HG02870 (cell line): Measurements from ENCODE around the gene S1PR2.

Experiments used
- ATAC-seq: cut with Tn5 transposase; IDR thresholded peaks from one replicate; pipeline ENCODE4 v1.9.1; 2021; ENCODE audit warnings: mild to moderate bottlenecking, moderate library complexity; ENCODE audit not compliant: unreplicated experiment

The S1PR2 gene, protein sequence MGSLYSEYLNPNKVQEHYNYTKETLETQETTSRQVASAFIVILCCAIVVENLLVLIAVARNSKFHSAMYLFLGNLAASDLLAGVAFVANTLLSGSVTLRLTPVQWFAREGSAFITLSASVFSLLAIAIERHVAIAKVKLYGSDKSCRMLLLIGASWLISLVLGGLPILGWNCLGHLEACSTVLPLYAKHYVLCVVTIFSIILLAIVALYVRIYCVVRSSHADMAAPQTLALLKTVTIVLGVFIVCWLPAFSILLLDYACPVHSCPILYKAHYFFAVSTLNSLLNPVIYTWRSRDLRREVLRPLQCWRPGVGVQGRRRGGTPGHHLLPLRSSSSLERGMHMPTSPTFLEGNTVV

DNA sequence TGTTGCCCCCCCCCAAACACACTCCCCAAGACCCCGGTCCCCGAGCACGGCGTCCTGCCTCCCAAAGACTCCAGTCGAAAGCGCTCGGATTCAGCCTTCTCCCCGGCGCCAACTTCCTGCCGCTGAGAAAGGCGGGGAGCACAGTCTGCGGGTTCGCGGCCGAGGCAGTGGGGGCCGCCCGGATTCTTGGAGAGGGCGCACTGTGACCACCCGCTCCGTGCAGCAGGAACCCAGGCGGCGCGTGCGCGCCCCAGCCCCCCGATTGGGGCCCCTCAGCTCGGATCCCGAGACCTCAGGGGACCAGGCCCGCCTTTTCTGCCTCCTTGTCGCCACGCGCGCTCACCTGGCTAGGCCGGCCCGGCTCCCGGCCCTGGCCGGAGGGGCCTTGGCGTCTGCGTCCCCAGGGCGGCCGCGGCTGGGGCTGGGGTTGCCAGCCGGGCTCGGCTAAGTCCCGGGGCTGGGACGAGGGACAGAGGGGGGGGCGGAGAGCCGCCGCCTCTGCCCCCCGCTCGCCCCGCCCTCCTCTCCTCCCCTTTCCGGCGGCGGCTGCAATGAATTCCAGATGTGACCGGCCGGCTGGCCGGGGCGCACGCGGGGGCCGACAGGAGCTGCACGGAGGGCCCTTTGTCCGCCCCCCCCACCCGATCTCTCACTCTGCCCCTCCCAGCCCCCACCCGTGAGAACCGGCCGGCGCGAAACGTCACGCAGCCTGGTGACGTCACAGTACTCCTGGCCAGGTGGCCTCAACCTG lies at the start of gene S1PR2:
Gene S1PR2, minus strand, starts transcription at position 471 of the 751 bp plus-strand sequence. CDS start 6,426 bp downstream, outside the sequence.
- no peak for ATAC-seq

DNA sequence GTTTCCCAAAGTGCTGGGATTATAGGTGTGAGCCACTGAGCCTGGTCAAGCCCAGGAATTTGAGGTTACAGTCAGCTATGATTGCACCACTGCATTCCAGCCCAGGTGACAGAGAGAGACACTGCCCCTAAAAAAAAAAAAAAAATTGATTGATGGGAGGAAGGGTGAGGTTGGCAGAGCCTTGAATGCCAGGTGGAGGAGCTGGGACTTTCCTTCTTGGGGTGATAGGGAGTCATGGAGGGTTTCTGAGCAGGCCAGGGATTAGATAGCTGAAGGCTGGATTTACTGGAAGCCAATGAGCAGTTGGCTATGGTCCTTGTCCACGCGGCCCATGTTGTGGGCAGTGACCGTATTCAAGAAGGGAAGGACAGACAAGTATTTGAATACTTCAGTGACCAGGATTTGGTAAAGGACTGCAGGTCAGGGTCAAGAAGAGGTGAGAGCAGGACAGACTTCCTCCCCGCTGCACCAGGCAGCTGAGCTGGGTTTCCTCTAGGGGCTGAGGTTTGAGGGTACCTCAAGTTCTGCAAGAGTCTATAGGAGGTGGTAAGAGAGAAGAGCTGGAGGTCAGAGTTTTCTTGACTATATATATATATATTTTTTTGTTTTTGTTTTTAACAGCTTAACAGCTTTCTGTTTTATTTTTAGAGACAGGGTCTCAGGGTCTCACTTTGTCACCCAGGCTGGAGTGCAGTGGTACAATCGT lies 48.8 kb upstream of the S1PR2 start:
- ATAC-seq: no peak

GRCh38 chr19:10278935-10279334 lies 47.8 kb upstream of the S1PR2 start:
- ATAC-seq: no peak

DNA sequence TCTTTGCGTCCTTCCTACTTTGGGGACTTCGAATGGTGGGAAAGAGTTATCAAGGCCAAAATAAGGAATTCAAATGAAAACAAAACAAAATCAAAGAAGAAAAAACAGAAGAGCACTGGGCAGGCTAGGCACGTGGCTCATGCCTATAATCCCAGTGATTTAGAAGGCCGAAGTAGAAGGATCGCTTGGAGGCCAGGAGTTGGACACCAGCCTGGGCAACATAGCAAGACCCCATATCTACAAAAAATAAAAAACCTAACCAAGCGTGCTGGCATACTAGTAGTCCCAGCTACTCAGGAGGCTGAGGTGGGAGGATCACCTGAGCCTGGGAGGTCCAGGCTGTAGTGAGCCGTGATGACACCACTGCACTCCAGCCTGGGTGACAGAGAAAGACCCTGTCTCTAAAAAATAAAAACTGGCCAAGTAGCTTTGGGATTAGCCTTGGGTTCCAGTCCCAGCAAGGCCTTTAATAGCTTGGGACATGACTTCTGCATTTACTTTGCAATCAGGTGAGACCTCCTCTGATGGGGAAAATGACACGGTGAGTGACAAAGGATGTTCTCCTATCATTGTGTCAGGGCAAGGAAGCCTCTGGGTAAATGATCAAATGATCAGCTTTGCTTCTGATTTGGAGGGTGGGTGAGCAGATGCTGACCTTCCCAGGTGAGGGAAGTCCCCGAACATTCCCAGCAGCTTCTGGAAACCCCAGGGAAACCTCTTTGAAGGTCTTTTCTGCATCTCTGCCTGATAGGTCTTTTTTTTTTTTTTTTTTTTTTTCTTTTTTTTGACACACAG lies 46.9 kb upstream of the S1PR2 start:
- ATAC-seq: no peak

- ATAC-seq: no peak
Observed at GRCh38 chr19:10274589-10274988, 43.5 kb upstream of the S1PR2 start.

DNA sequence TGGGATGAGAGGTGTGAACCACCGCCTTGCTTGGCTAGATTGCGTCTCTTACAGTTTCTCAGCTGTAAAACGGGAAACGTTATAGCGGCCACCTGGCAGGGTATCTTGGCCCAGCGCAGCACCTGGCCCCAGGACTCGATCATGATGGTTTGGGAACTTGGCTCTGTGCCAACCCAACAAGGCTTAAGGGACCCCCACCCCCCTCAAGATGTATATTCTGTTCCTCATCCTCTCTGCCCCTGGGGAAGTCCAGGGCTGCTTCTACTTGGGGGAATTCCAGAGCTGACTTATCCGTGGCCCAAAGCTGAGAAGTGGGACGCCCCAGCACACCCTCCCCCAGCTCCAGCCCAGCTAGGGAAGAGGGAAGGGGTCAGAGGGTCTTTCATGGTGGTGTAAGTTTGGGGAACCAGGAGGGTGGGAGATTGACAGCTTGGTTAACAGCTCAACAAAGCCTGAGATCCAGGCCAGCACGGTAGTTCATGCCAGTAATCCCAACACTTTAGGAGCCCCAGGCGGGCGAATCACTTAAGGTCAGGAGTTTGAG lies 40.5 kb upstream of the S1PR2 start:
- ATAC-seq: no peak

DNA sequence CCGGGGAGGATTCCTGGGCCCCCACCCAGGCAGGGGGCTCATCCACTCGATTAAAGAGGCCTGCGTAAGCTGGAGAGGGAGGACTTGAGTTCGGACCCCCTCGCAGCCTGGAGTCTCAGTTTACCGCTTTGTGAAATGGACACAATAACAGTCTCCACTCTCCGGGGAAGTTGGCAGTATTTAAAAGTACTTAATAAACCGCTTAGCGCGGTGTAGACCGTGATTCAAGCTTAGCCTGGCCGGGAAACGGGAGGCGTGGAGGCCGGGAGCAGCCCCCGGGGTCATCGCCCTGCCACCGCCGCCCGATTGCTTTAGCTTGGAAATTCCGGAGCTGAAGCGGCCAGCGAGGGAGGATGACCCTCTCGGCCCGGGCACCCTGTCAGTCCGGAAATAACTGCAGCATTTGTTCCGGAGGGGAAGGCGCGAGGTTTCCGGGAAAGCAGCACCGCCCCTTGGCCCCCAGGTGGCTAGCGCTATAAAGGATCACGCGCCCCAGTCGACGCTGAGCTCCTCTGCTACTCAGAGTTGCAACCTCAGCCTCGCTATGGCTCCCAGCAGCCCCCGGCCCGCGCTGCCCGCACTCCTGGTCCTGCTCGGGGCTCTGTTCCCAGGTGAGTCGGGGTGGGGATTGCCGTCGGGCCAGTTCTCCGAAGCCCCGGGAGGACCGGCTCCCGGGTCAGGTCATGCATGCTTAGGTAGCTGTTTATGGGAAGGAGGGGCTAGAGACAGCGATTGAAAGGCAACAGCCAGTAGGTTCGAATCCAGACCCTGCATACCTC lies 39.7 kb upstream of the S1PR2 start, which contains the start of gene ICAM1:
Gene ICAM1, plus strand, starts transcription at position 505 of the 779 bp plus-strand sequence. Its CDS starts 40 bp downstream, at position 545.
- no peak for ATAC-seq

DNA sequence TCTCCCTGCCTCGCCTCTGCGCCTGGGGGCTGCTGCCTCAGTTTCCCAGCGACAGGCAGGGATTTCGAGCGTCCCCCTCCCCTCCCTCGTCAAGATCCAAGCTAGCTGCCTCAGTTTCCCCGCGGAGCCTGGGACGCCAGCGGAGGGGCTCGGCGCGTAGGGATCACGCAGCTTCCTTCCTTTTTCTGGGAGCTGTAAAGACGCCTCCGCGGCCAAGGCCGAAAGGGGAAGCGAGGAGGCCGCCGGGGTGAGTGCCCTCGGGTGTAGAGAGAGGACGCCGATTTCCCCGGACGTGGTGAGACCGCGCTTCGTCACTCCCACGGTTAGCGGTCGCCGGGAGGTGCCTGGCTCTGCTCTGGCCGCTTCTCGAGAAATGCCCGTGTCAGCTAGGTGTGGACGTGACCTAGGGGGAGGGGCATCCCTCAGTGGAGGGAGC lies 39.1 kb upstream of the S1PR2 start:
- ATAC-seq: peak; percentile 38

DNA sequence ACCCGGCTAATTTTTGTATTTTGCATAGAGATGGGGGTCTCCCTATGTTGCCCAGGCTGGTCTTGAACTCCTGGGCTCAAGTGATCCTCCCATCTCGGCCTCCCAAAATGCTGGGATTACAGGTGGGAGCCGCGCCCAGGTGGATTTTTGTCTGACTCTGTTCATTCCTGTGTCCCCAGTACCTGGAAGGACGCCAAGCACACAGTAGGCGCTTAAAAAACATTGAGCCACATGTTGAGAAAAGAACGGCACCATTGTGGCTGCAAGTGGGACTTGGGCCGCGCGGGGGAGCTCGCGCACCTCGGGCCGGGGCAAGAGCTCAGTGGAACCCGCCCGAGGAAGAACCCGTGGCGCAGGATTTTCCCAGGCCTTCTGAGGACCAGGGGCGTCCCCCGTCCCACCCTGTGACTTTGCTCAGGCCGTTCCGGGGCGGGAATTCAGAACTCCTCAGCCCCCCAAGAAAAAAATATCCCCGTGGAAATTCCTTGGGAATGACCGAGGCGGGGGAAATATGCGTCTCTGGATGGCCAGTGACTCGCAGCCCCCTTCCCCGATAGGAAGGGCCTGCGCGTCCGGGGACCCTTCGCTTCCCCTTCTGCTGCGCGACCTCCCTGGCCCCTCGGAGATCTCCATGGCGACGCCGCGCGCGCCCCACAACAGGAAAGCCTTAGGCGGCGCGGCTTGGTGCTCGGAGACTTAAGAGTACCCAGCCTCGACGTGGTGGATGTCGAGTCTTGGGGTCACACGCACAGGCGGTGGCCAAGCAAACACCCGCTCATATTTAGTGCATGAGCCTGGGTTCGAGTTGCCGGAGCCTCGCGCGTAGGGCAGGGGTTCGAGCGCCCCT lies 38.4 kb upstream of the S1PR2 start:
- no peak for ATAC-seq

DNA sequence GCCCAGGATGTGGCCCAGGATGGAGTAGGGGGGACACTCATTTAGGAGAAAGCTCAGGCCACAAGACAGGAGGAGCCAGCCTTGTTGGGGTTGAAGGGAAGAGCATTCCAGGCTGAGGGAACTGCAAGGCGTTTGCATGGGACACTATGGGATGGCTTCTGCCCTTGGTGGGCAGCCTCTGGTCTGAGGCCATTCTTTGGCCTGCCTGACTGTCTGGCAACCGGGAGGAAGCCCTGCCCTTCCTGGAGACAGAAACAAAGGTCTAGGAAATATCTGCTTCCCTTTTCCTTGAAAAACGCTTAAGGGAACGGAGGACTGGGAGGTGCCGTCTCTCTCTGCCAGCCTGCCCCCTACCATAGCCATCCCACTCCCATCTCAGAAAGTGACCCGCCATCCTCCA lies 36.9 kb upstream of the S1PR2 start:
- ATAC-seq: no peak

DNA sequence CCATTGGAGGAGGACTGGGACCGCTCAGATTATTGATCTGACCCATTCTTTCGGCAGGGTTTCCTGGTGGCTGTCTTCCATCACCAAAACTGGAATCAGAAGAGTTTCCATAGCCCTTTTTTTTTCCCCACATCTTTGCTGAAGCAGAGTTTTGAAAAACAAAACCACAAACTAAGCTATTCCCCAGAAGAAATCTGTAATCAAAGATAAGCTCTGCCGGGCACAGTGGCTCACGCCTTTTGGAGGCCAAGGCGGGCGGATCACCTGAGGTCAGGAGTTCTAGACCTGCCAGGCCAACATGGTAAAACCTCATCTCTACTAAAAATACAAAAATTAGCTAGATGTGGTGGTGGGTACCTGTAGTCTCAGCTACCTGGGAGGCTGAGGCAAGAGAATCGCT lies 35.6 kb upstream of the S1PR2 start:
- no peak for ATAC-seq

DNA sequence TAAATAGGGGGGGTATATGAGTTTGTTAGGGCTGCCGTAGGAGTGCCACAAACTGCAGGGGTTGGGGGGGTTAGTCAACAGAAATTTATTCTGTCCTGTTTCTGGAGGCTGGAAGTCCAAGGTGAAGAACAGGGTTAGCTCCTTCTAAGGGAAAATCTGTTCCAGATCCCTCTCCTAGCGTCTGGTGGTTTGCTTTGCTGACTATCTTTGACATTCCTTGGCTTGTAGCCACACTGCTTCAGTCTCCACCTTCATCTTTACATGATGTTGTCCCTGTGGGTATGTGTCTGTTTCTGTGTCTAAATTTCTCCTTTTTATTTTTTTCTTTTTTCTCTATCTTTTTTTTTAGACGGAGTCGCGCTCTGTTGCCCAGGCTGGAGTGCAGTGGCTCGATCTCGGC lies 31.6 kb upstream of the S1PR2 start:
- ATAC-seq: no peak

DNA sequence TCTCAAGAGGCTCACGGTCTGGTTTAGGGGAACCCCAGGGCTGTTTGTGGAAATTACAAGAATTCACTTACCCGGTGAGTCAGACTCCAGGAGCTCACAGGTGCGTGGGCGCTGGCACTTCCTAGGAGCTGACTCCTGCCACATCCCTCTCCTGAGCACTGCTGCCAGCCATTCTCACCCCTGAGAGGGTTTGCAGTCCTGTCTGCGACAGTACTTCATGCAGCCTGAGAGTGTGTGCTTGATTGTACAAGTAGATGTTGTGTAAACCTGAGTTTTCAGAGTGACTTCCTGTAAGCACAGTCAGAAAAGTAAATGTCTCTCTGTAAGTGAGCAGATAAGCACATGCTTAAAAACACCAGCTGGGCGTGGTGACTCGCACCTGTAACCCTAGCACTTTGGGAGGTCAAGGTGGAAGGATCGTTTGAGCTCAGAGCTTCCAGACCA lies 29.0 kb upstream of the S1PR2 start:
- no peak for ATAC-seq

GRCh38 chr19:10259162-10259905 lies 28.2 kb upstream of the S1PR2 start:
- no peak for ATAC-seq

DNA sequence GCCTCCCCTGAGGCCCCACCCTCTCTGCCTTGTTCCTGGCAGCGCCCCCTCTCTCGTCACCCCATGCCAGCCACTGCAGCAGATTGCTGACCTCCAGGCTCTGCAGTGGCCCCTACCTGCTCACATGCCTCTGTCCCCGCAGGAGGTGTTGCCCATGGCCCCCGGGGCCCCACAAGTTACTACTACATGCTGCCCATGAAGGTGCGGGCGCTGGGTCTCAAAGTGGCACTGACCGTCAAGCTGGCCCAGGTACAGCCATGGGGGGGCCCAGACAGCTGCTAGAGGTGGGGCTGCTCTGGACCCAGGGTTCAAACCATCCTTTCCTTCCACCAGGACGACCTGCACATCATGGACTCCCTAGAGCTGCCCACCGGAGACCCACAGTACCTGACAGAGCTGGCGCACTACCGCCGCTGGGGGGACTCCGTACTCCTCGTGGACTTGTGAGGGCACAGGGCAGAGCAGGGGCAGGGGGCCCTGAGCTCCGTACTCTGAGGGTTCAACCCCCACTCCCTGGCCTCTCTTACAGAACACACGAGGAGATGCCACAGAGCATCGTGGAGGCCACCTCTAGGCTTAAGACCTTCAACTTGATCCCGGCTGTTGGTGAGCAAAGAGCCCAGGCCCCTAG lies 27.1 kb upstream of the S1PR2 start:
- no peak for ATAC-seq

DNA sequence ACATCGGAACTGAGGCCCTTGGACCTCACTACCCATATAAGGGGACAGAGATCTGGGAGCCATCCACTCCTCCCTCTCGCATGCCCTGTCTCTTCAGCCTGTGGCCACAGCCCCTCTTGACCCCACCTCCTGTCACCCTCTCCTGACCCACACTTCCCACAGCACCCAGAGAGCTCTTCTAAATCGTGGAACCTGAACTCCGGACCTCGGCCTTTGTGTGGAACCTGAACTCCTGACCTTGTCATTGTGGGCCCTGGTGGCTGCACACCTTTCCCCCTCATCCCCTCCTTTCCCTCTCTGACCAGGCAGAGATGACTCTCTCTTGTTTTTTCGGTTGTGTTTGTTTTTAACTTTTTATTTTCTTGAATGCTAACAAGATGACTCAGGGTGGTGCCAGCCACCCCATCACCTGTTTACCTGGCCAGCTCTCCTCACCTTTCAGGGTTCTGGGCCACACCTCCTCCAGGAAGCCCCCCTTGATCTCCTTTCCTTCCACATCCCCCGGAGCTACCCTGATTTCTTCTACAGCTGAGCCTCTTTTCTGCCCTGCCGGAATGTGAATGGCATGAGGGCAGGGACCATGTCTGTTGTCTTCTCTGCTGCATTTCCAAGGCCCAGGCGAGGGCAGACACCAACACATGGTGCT lies 26.0 kb upstream of the S1PR2 start:
- ATAC-seq: no peak

- no peak for ATAC-seq
Observed at GRCh38 chr19:10256551-10256950, 25.4 kb upstream of the S1PR2 start.
